Kidney (tissue), 14 donors: ENCODE results near the gene OLIG3. TPM values are rescaled to one million over a fixed set of nuclear protein-coding genes. Genes with fewer than 3 reads are reported as not detected.
A peak's percentile ranks its signal among the peaks of the same experiment; 100 is the strongest.

Experiments used
- DNase-seq, 5 donors: peaks; one replicate each; pipeline ENCODE4 v3.0.0-alpha.2; 2013 to 2020
- FAIRE-seq: peaks from 2 replicates; lab custom pipeline; 2012; peaks lifted over from hg19 to GRCh38; lab: Jason Lieb, UNC
- H3K27ac ChIP-seq, 2 donors: one replicate each; pipeline ENCODE4 v1.7.0; 2013; ENCODE audit warnings: low read depth in 2 of 2, low read length in 2 of 2, inconsistent platforms in 1 of 2
- H3K27me3 ChIP-seq: one replicate; pipeline ENCODE4 v1.7.1; 2013; ENCODE audit warnings: low read length, inconsistent platforms; ENCODE audit not compliant: control insufficient read depth, insufficient read depth
- H3K36me3 ChIP-seq, 3 donors: one replicate each; pipeline versions ENCODE4 v1.7.0 to v1.7.1; 2013; ENCODE audit warnings: low read length in 3 of 3, control low read depth in 1 of 3, inconsistent platforms in 1 of 3; ENCODE audit not compliant: insufficient read depth in 3 of 3, control insufficient read depth in 2 of 3
- H3K4me1 ChIP-seq, 3 donors: one replicate each; pipeline versions ENCODE4 v1.7.0 to v1.7.1; 2013; ENCODE audit warnings: low read length in 3 of 3, inconsistent platforms in 1 of 3, low read depth in 1 of 3; ENCODE audit not compliant: control insufficient read depth in 2 of 3, insufficient read depth in 2 of 3
- H3K4me3 ChIP-seq, 3 donors: one replicate each; pipeline versions ENCODE4 v1.7.0 to v1.8.1; 2013; ENCODE audit warnings: low read length in 3 of 3, control low read depth in 1 of 3, inconsistent platforms in 1 of 3
- H3K9ac ChIP-seq, 3 donors: one replicate each; pipeline versions ENCODE4 v1.7.0 to v1.7.1; 2013; ENCODE audit warnings: low read length in 3 of 3, control low read depth in 1 of 3, inconsistent platforms in 1 of 3
- H3K9me3 ChIP-seq, 3 donors: one replicate each; pipeline versions ENCODE4 v1.7.0 to v1.7.1; 2013; ENCODE audit warnings: low read length in 3 of 3, control low read depth in 1 of 3, inconsistent platforms in 1 of 3; ENCODE audit not compliant: control insufficient read depth in 2 of 3, insufficient read depth in 1 of 3
- CTCF ChIP-seq: IDR thresholded peaks from 3 replicates; pipeline ENCODE4 v1.5.1; 2012; ENCODE audit warnings: mild to moderate bottlenecking, moderate library complexity, borderline replicate concordance; ENCODE audit not compliant: insufficient read depth; ENCODE audit errors: extremely low read depth
- intact Hi-C: fragments of 100-400 bp; cut with DNase I; formaldehyde crosslinking; loops from one replicate; pipeline ENCODE4 v1.11.1; 2022
- polyA plus RNA-seq: library from polyadenylated mRNA; stranded (reverse); fragments of 350-450 nt; fragmentation: Illumina TruSeq; extraction: RNeasy Lipid Tissue Mini Kit (QIAGEN cat#74804); gene quantifications from one replicate; pipeline ENCODE4 v1.2.3, GENCODE V29; 2014; ENCODE audit warnings: low read depth, low replicate concordance; ENCODE audit not compliant: insufficient read depth
- total RNA-seq: library from RNA; stranded (reverse); fragmentation: NEBNext Ultra II Directional; extraction: Animal tissue kit (Norgen Biotek cat#: 25700); gene quantifications from one replicate; pipeline ENCODE4 v1.2.1, GENCODE V29; 2021
- donor health status: control.
- donor health status: control.
- donor health status: control.
- donor health status: control.
- donor health status: control.
- donor health status: DM: yes; HTN: yes; CAD: no.
- donor health status: Normal renal cell carcinoma (clear cell type).

The OLIG3 gene
- total and polyA plus RNA-seq, 2 donors from 2014 or later, result not detected

DNA sequence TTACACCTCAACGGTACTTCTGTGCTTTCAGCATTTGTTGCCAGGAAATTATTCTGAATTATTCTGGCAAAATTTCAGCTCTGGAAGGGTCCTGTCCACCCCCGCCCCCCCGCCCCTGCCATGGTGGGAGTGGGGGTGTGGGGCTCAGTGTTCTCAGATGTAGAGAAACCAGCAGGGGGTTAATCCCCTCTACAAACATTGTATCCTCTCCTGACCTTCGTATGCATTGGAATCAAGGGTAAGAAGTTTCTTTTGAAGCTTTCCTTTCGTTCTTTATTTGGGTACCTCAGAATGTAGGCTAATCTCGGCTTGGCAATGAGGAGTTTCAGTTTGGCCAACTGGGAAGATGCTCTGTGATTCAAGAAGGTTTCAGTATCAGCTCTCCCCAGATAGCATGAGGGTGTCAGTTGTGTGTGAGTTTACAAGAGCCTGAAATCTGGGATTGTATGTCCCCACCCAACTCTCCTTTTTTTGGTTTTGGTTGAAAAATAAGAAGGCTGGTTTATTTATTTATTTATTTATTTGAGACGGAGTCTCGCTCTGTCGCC, 25.5 kb upstream of the OLIG3 start:
- Histone ChIP-seq H3K36me3 (no peaks in the 10 kb centered on the region), H3K9me3 (no peaks in the 10 kb centered on the region), H3K27me3 (peaks cover 23% of the 10 kb centered on the region), H3K4me3 (no peak overlapping the region), H3K4me1 (no peaks in the 10 kb centered on the region), H3K9ac (no peak overlapping the region), H3K27ac (no peak overlapping the region)
- FAIRE-seq, result no peak
- DNase-seq, result no peak
- no peak for TF ChIP-seq CTCF
- intact Hi-C loops, result no loop called here

GRCh38 chr6:137518386-137518983, 24.3 kb upstream of the OLIG3 start:
- Histone ChIP-seq H3K4me3 (no peak overlapping the region), H3K9me3 (no peaks in the 10 kb centered on the region), H3K4me1 (no peaks in the 10 kb centered on the region), H3K27ac (no peak overlapping the region), H3K36me3 (no peaks in the 10 kb centered on the region), H3K27me3 (peaks cover 30% of the 10 kb centered on the region), H3K9ac (no peak overlapping the region)
- intact Hi-C loops, result no loop called here
- DNase-seq (peak in 4 of 5 donors; percentile 41 to 73 (median 64)), FAIRE-seq (no peak)
- TF ChIP-seq CTCF, result no peak

DNA sequence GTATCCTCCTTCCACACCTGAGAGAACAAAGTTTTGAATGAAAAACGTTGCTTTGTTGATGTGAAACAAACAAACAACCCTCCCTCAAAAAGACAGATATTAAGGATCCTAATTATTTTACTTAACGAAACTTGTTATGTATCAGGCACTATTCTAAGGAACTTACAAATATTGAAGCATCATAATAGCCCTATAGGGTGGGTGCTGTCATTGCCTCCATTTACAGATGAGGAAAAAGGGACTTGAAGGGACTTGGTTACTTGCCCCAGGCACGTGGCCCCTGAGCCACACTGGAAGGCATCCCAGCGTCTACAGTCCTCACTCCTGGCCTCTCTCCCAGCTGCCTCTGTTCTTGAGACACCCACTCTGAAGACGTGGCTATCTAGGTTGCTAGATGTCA, 20.2 kb upstream of the OLIG3 start:
- no peak overlapping the region for H3K27ac ChIP-seq
- peaks cover 40% of the 10 kb centered on the region for H3K27me3 ChIP-seq

More for the DNA sequence above, 20.2 kb upstream of the OLIG3 start:
- FAIRE-seq (no peak), DNase-seq (no peak)
- H3K4me3 ChIP-seq, result no peak overlapping the region
- no peaks in the 10 kb centered on the region for H3K36me3 ChIP-seq
- H3K4me1 ChIP-seq, result no peaks in the 10 kb centered on the region
- no peak for TF ChIP-seq CTCF
- H3K9ac ChIP-seq, result no peak overlapping the region
- intact Hi-C loops, result no loop called here
- no peaks in the 10 kb centered on the region for H3K9me3 ChIP-seq
